Left kidney (tissue), 2 donors: ENCODE results near the gene SHISA6. TPM values are rescaled to one million over a fixed set of nuclear protein-coding genes. Genes with fewer than 3 reads are reported as not detected.
"Not testable (repeated sequence)": the region's sequence is repeated elsewhere in the genome, so short reads cannot be mapped to it uniquely, and the experiment has no call there.

ENCODE experiments used
- DNase-seq: peaks from one replicate; pipeline ENCODE4 v3.0.0-alpha.2; 2013
- polyA plus RNA-seq: library from polyadenylated mRNA; unstranded; fragments of 120-200 nt; gene quantifications from one replicate; pipeline ENCODE4 v1.2.1, GENCODE V29; 2013; ENCODE audit not compliant: insufficient read length

SHISA6 gene
- polyA plus RNA-seq, 1 donor, result 1.8 TPM

GRCh38 chr17:11302401-11303186 lies 61.6 kb downstream of the SHISA6 start:
- DNase-seq, result no peak

- DNase-seq, result no peak
These were observed 62.9 kb downstream of the SHISA6 start for GRCh38 chr17:11303773-11304394.

- DNase-seq, result no peak
These were observed 63.6 kb downstream of the SHISA6 start for GRCh38 chr17:11304568-11304967.

GRCh38 chr17:11305524-11305923 lies 64.5 kb downstream of the SHISA6 start:
- no peak for DNase-seq

GRCh38 chr17:11308531-11308930 lies 67.5 kb downstream of the SHISA6 start:
- DNase-seq, result no peak

GRCh38 chr17:11309033-11309432 lies 68.0 kb downstream of the SHISA6 start:
- no peak for DNase-seq

GRCh38 chr17:11309850-11310249 lies 68.8 kb downstream of the SHISA6 start:
- no peak for DNase-seq

- not testable (repeated sequence) for DNase-seq
These were observed 75.4 kb downstream of the SHISA6 start for GRCh38 chr17:11316451-11316850.

GRCh38 chr17:11318207-11318606 lies 77.2 kb downstream of the SHISA6 start:
- DNase-seq, result no peak

GRCh38 chr17:11319894-11320293 lies 78.9 kb downstream of the SHISA6 start:
- no peak for DNase-seq

GRCh38 chr17:11324021-11324420 lies 83.0 kb downstream of the SHISA6 start:
- no peak for DNase-seq

- DNase-seq, result no peak
These were observed 83.9 kb downstream of the SHISA6 start for GRCh38 chr17:11324846-11325420.

- no peak for DNase-seq
These were observed 85.5 kb downstream of the SHISA6 start for GRCh38 chr17:11326492-11326891.

- DNase-seq, result no peak
These were observed 87.8 kb downstream of the SHISA6 start for GRCh38 chr17:11328770-11329169.

- no peak for DNase-seq
These were observed 89.0 kb downstream of the SHISA6 start for GRCh38 chr17:11330006-11330405.

- DNase-seq, result no peak
These were observed 89.8 kb downstream of the SHISA6 start for GRCh38 chr17:11330826-11331225.

GRCh38 chr17:11331547-11332513 lies 90.8 kb downstream of the SHISA6 start:
- DNase-seq, result no peak

GRCh38 chr17:11332706-11333105 lies 91.7 kb downstream of the SHISA6 start:
- DNase-seq, result no peak

GRCh38 chr17:11334493-11334892 lies 93.5 kb downstream of the SHISA6 start:
- no peak for DNase-seq

- DNase-seq, result no peak
These were observed 95.3 kb downstream of the SHISA6 start for GRCh38 chr17:11336290-11336689.

GRCh38 chr17:11340803-11341202 lies 99.8 kb downstream of the SHISA6 start:
- no peak for DNase-seq

- DNase-seq, result no peak
These were observed 101.1 kb downstream of the SHISA6 start for GRCh38 chr17:11342138-11342537.
